BLaER1 treated with 17β-estradiol and CSF1 and Interleukin-3, amounts not matched to agents 10 nM and 100 nM (cell line): Measurements from ENCODE around the gene HEPH.

Source experiments
- H3K27ac ChIP-seq, 11 experiments: shearing (Covaris generic); formaldehyde crosslinking; 2 replicates each; pipeline ENCODE4 v1.8.1; 2022
- H3K27me3 ChIP-seq, 11 experiments: shearing (Covaris generic); formaldehyde crosslinking; 2 replicates each; pipeline ENCODE4 v1.8.1; 2022
- H3K36me3 ChIP-seq, 11 experiments: shearing (Covaris generic); formaldehyde crosslinking; 2 replicates each; pipeline ENCODE4 v1.8.1; 2022
- H3K4me1 ChIP-seq, 10 experiments: shearing (Covaris generic); formaldehyde crosslinking; 2 replicates each; pipeline ENCODE4 v1.8.1; 2022
- H3K4me2 ChIP-seq, 11 experiments: shearing (Covaris generic); formaldehyde crosslinking; 2 replicates each; pipeline ENCODE4 v1.8.1; 2022
- H3K4me3 ChIP-seq, 10 experiments: shearing (Covaris generic); formaldehyde crosslinking; 2 replicates each; pipeline ENCODE4 v1.8.1; 2022
- H3K9ac ChIP-seq, 11 experiments: shearing (Covaris generic); formaldehyde crosslinking; 2 replicates each; pipeline ENCODE4 v1.8.1; 2022
- H3K9me3 ChIP-seq, 11 experiments: shearing (Covaris generic); formaldehyde crosslinking; replicated peaks in 1 of 11; 2 replicates each; pipeline ENCODE4 v1.8.1; 2022
- H4K20me1 ChIP-seq, 11 experiments: shearing (Covaris generic); formaldehyde crosslinking; 2 replicates each; pipeline ENCODE4 v1.8.1; 2022
- Cebpa-rat ChIP-seq, 11 experiments: shearing (Covaris generic); IDR thresholded peaks; 2 replicates each; pipeline ENCODE4 v1.8.1; 2022

Gene HEPH

GRCh38 chrX:66149519-66149918 is 14.5 kb upstream of the HEPH start:
- no peak for TF ChIP-seq Cebpa-rat (IDR thresholded peaks at IDR 0.05)
- no peak overlapping the region for H3K4me3 ChIP-seq
- no peak overlapping the region for H3K9ac ChIP-seq
- no peak overlapping the region for H3K27ac ChIP-seq
- H3K27me3 ChIP-seq: peaks cover 25 to 92% (median 76%) of the 10 kb centered on the region in 11 experiments
- H3K9me3 ChIP-seq: no peaks in the 10 kb centered on the region
- H3K4me1 ChIP-seq: no peaks in the 10 kb centered on the region
- no peaks in the 10 kb centered on the region for H4K20me1 ChIP-seq
- no peaks in the 10 kb centered on the region for H3K36me3 ChIP-seq
- no peak overlapping the region for H3K4me2 ChIP-seq

GRCh38 chrX:66150163-66150562 is 13.9 kb upstream of the HEPH start:
- Histone ChIP-seq H3K4me3 (no peak overlapping the region), H3K4me1 (no peaks in the 10 kb centered on the region), H3K27me3 (peaks cover 25 to 89% (median 69%) of the 10 kb centered on the region in 11 experiments), H3K27ac (no peak overlapping the region), H3K4me2 (no peak overlapping the region), H3K36me3 (no peaks in the 10 kb centered on the region), H3K9ac (no peak overlapping the region), H4K20me1 (no peaks in the 10 kb centered on the region), H3K9me3 (no peaks in the 10 kb centered on the region)
- no peak for TF ChIP-seq Cebpa-rat (IDR thresholded peaks at IDR 0.05)

DNA sequence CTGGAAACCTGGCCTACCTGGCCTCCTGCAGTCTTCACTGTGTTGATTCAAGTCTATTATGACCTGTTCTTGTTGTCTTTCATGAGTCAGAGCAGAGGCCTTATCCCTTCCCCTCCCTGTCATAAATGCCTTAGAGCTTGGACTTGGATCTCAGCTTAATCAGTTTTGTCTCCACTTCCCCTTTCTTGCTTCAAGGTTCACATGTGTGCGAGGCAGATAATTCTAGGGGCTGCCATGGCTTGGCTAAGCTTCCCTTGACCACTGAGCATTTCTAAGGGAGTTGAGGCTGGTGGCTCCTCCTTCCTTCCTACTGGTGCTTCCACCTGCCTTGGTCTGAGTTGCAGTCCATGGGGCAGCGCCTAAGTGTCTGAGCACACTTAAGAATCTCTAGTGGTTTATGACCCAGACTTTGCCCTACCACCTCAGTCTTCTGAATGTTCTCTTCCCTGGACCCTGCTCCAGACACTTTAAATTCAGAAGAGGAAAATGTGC is 1.7 kb upstream of the HEPH start:
- no peak for TF ChIP-seq Cebpa-rat (IDR thresholded peaks at IDR 0.05)
- Histone ChIP-seq H3K9me3 (no peaks in the 10 kb centered on the region), H3K4me1 (no peaks in the 10 kb centered on the region), H3K27me3 (peaks cover 30 to 97% (median 69%) of the 10 kb centered on the region in 11 experiments; a peak in 21 of 22 replicates), H3K4me2 (no peak overlapping the region), H3K36me3 (no peaks in the 10 kb centered on the region), H3K9ac (no peak overlapping the region), H4K20me1 (no peaks in the 10 kb centered on the region), H3K4me3 (no peak overlapping the region), H3K27ac (no peak overlapping the region)

DNA sequence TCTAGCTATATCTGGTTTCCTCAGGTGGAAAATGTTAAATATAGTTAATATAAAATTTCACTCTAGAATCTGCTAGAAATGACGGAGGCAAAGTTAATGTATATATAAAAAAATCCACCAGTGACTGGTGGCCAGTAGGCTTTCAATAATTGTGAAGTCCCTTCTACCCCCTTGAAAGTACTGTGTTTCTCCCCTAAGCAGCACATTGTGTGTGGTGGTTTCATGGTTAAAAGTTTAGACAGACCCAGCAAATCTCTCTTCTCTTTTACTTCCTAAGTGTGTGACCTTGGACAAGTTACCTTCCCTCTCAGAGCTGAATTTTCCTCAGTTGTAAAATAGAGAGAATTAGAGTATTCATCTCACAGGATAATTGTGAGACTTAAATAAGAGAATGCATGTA is 600 bp upstream of the HEPH start:
- no peak for TF ChIP-seq Cebpa-rat (IDR thresholded peaks at IDR 0.05)
- Histone ChIP-seq H3K9me3 (no peaks in the 10 kb centered on the region), H3K4me1 (no peaks in the 10 kb centered on the region), H3K9ac (no peak overlapping the region), H3K36me3 (no peaks in the 10 kb centered on the region), H3K4me3 (no peak overlapping the region), H3K27me3 (peaks cover 30 to 99% (median 62%) of the 10 kb centered on the region in 11 experiments; a peak in 21 of 22 replicates), H3K27ac (no peak overlapping the region), H4K20me1 (no peaks in the 10 kb centered on the region), H3K4me2 (no peak overlapping the region)

- Histone ChIP-seq H4K20me1 (no peaks in the 10 kb centered on the region), H3K27ac (no peak overlapping the region), H3K27me3 (peaks cover 30 to 91% (median 62%) of the 10 kb centered on the region in 11 experiments; a peak in 21 of 22 replicates), H3K36me3 (no peaks in the 10 kb centered on the region), H3K4me2 (no peak overlapping the region), H3K9ac (no peak overlapping the region), H3K4me1 (no peaks in the 10 kb centered on the region), H3K4me3 (no peak overlapping the region), H3K9me3 (no peaks in the 10 kb centered on the region)
- TF ChIP-seq Cebpa-rat (IDR thresholded peaks at IDR 0.05): no peak
Measured at GRCh38 chrX:66164470-66164869, 423 bp downstream of the HEPH start.

- no peaks in the 10 kb centered on the region for H4K20me1 ChIP-seq
- no peak for TF ChIP-seq Cebpa-rat (IDR thresholded peaks at IDR 0.05)
- H3K27ac ChIP-seq: no peak overlapping the region
- H3K9me3 ChIP-seq: no peaks in the 10 kb centered on the region
- no peaks in the 10 kb centered on the region for H3K4me1 ChIP-seq
- no peak overlapping the region for H3K4me3 ChIP-seq
- H3K27me3 ChIP-seq: peaks cover 30 to 91% (median 60%) of the 10 kb centered on the region in 11 experiments; a peak in 21 of 22 replicates
- no peaks in the 10 kb centered on the region for H3K36me3 ChIP-seq
- no peak overlapping the region for H3K4me2 ChIP-seq
- H3K9ac ChIP-seq: no peak overlapping the region
Measured at GRCh38 chrX:66164931-66165330, 884 bp downstream of the HEPH start.

DNA sequence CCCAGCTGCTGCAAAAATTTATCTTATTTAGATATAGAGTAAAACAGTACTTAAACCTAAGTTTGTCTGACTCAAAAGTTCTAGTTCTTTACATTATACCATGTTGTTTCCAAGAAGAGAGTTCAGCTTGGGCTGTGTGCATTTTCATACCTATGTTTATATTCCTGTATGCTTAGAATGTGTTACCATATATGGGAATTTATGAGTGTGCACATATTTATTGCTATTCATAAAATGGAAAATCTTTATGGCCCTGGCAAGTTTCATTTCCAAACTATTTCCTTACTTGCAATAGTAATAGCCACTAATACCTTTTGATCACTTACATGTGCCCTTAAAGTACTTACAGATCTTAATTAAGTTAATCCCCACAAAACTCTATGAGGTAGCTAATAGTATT is 2.6 kb downstream of the HEPH start:
- Histone ChIP-seq H3K27ac (no peak overlapping the region), H3K27me3 (peaks cover 18 to 83% (median 56%) of the 10 kb centered on the region in 11 experiments; a peak in 20 of 22 replicates), H3K36me3 (no peaks in the 10 kb centered on the region), H3K4me2 (no peak overlapping the region), H3K9ac (no peak overlapping the region), H4K20me1 (no peaks in the 10 kb centered on the region), H3K9me3 (no peaks in the 10 kb centered on the region), H3K4me3 (no peak overlapping the region), H3K4me1 (peaks cover 0 to 8% (median 4%) of the 10 kb centered on the region in 10 experiments; a peak in 6 of 20 replicates)
- no peak for TF ChIP-seq Cebpa-rat (IDR thresholded peaks at IDR 0.05)

DNA sequence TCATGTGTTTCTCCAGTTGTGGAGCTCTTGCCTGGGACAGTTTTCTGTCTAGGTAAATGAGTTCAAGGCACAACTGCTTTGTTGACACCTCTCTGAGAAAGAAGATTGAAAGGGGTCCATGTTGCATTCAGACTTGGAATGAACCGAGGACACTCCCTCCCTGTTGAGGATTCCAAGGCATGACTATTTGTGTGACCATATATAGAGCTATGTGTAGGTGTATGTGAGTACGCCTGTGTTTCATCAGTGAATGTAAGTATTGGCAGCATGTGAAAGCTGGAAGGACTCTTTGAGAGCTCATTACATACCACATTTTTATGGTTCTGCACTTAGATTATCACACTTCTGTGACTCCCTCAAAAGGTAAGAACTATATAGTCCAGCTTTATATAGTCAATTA is 3.4 kb downstream of the HEPH start:
- peaks cover 12 to 83% (median 51%) of the 10 kb centered on the region in 11 experiments; a peak in 20 of 22 replicates for H3K27me3 ChIP-seq
- H3K4me3 ChIP-seq: no peak overlapping the region
- TF ChIP-seq Cebpa-rat (IDR thresholded peaks at IDR 0.05): no peak
- no peak overlapping the region for H3K27ac ChIP-seq
- H3K4me1 ChIP-seq: peaks cover 0 to 8% (median 4%) of the 10 kb centered on the region in 10 experiments; a peak in 6 of 20 replicates
- H3K9me3 ChIP-seq: no peaks in the 10 kb centered on the region
- no peaks in the 10 kb centered on the region for H4K20me1 ChIP-seq
- H3K36me3 ChIP-seq: no peaks in the 10 kb centered on the region
- H3K9ac ChIP-seq: no peak overlapping the region
- H3K4me2 ChIP-seq: no peak overlapping the region

GRCh38 chrX:66176134-66176533 is 12.1 kb downstream of the HEPH start:
- Histone ChIP-seq H3K4me1 (no peaks in the 10 kb centered on the region; a peak in 1 of 20 replicates), H4K20me1 (no peaks in the 10 kb centered on the region), H3K9me3 (peaks cover 37 to 59% (median 44%) of the 10 kb centered on the region in 11 experiments), H3K27ac (no peak overlapping the region), H3K27me3 (peaks cover 0 to 20% (median 5%) of the 10 kb centered on the region in 11 experiments; a peak in 6 of 22 replicates), H3K36me3 (no peaks in the 10 kb centered on the region), H3K4me2 (no peak overlapping the region), H3K4me3 (no peak overlapping the region), H3K9ac (no peak overlapping the region)
- TF ChIP-seq Cebpa-rat (IDR thresholded peaks at IDR 0.05): no peak

GRCh38 chrX:66191563-66191962 is 27.5 kb downstream of the HEPH start:
- Histone ChIP-seq H3K36me3 (no peaks in the 10 kb centered on the region), H3K4me1 (0 out of 20 replicates have a peak, but pooled peaks cover 0 to 5% (median 0%) of the 10 kb centered on the region in 10 experiments), H3K9me3 (peaks cover 0 to 8% (median 3%) of the 10 kb centered on the region in 11 experiments; a peak in 2 of 22 replicates), H3K9ac (no peak overlapping the region), H3K27ac (no peak overlapping the region), H4K20me1 (no peaks in the 10 kb centered on the region), H3K27me3 (peaks cover 27 to 80% (median 67%) of the 10 kb centered on the region in 11 experiments; a peak in 21 of 22 replicates), H3K4me3 (no peak overlapping the region), H3K4me2 (no peak overlapping the region)
- TF ChIP-seq Cebpa-rat (IDR thresholded peaks at IDR 0.05): no peak
